ENCODE results near the gene MACROH2A1.

Gene MACROH2A1

GRCh38 chr5:135437796-135438560, 38.9 kb upstream of the MACROH2A1 start:
- Mint-ChIP-seq H3K27ac (peak overlapping the region; percentile 75 to 84 (median 77)), H3K27me3 (ENCODE audit: low read depth) (peaks cover 24% of the 10 kb centered on the region), H3K4me1 (peaks cover 78% of the 10 kb centered on the region), H3K36me3 (ENCODE audit: low read depth) (no peaks in the 10 kb centered on the region), H3K9me3 (no peaks in the 10 kb centered on the region), H3K4me3 (peak overlapping the region in 1 of 3 experiments; percentile 34)
- no peak for TF ChIP-seq CTCF (IDR thresholded peaks at IDR 0.05; ENCODE audit: unreplicated experiment in 3 of 3)

DNA sequence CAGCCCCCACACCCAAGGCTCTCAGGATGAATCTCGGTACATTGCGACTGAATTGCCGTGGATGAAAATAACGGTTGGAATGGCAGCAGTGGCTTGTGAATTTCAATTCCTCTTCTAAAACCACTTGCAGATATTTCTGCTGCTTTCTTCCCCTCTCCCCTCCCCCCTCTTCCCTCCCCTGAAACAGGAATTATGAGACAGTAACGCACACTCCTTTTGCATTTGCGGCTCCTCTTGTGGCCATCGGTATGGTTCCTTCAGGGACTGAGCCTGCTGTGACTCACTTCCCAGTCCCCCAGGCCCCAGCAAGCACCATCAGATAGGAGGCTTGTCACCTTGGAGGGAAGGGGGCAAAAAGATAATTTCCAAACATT, 38.4 kb upstream of the MACROH2A1 start:
- H3K4me1 Mint-ChIP-seq, result peaks cover 72% of the 10 kb centered on the region
- H3K4me3 Mint-ChIP-seq, result no peak overlapping the region
- no peaks in the 10 kb centered on the region for H3K9me3 Mint-ChIP-seq
- peak overlapping the region; percentile 56 to 84 (median 77) for H3K27ac Mint-ChIP-seq
- no peak for TF ChIP-seq CTCF (IDR thresholded peaks at IDR 0.05; ENCODE audit: unreplicated experiment in 3 of 3)
- H3K36me3 Mint-ChIP-seq (ENCODE audit: low read depth), result no peaks in the 10 kb centered on the region
- peaks cover 19% of the 10 kb centered on the region for H3K27me3 Mint-ChIP-seq (ENCODE audit: low read depth)

GRCh38 chr5:135436951-135437418, 38.0 kb upstream of the MACROH2A1 start:
- H3K4me1 Mint-ChIP-seq, result peaks cover 68% of the 10 kb centered on the region
- peaks cover 17% of the 10 kb centered on the region for H3K27me3 Mint-ChIP-seq (ENCODE audit: low read depth)
- no peak overlapping the region for H3K4me3 Mint-ChIP-seq
- no peak overlapping the region for H3K27ac Mint-ChIP-seq
- no peaks in the 10 kb centered on the region for H3K9me3 Mint-ChIP-seq
- no peaks in the 10 kb centered on the region for H3K36me3 Mint-ChIP-seq (ENCODE audit: low read depth)
- TF ChIP-seq CTCF (IDR thresholded peaks at IDR 0.05; ENCODE audit: unreplicated experiment in 3 of 3), result no peak

- H3K27me3 Mint-ChIP-seq (ENCODE audit: low read depth), result peaks cover 17% of the 10 kb centered on the region
- H3K9me3 Mint-ChIP-seq, result no peaks in the 10 kb centered on the region
- no peak overlapping the region for H3K4me3 Mint-ChIP-seq
- no peak for TF ChIP-seq CTCF (IDR thresholded peaks at IDR 0.05; ENCODE audit: unreplicated experiment in 3 of 3)
- H3K36me3 Mint-ChIP-seq (ENCODE audit: low read depth), result no peaks in the 10 kb centered on the region
- H3K27ac Mint-ChIP-seq, result no peak overlapping the region
- H3K4me1 Mint-ChIP-seq, result peaks cover 55% of the 10 kb centered on the region
Observed at GRCh38 chr5:135435467-135436330, 36.7 kb upstream of the MACROH2A1 start.

GRCh38 chr5:135434591-135435466, 35.8 kb upstream of the MACROH2A1 start:
- Mint-ChIP-seq H3K4me3 (peak overlapping the region in 1 of 3 experiments; percentile 10), H3K27ac (no peak overlapping the region), H3K36me3 (ENCODE audit: low read depth) (no peaks in the 10 kb centered on the region), H3K4me1 (peaks cover 59% of the 10 kb centered on the region), H3K27me3 (ENCODE audit: low read depth) (peaks cover 17% of the 10 kb centered on the region), H3K9me3 (no peaks in the 10 kb centered on the region)
- TF ChIP-seq CTCF (IDR thresholded peaks at IDR 0.05; ENCODE audit: unreplicated experiment in 3 of 3), result no peak
